CD8-positive, alpha-beta memory T cell (primary cell): ENCODE data around the gene OFD1. TPM values are rescaled to one million over a fixed set of nuclear protein-coding genes. Genes with fewer than 3 reads are reported as not detected.

Experiments used
- CTCF ChIA-PET: fragments of 350-600 bp; sonication (Branson Sonifier 250); formaldehyde crosslinking; loops from one replicate; lab custom pipeline; 2021; ENCODE audit warnings: antibody characterized with exemption; lab: Charles Lee
- POLR2A ChIA-PET: fragments of 350-600 bp; sonication (Branson Sonifier 250); formaldehyde crosslinking; loops from one replicate; lab custom pipeline; 2021; ENCODE audit warnings: antibody characterized with exemption; lab: Charles Lee
- DNase-seq, 5 donors: peaks; one replicate each; pipeline versions ENCODE4 v3.0.0 to v3.0.0-alpha.2; 2020 to 2022; ENCODE audit warnings: mixed read lengths in 1 of 5
- H3K27ac ChIP-seq: one replicate; pipeline ENCODE4 v1.7.0; 2013; ENCODE audit warnings: low read depth, mild to moderate bottlenecking, low read length, moderate library complexity
- H3K27me3 ChIP-seq: 2 replicates; pipeline ENCODE4 v1.7.0; 2013; ENCODE audit warnings: low read length, mild to moderate bottlenecking; ENCODE audit not compliant: insufficient read depth, poor library complexity, severe bottlenecking
- H3K36me3 ChIP-seq: 2 replicates; pipeline ENCODE4 v1.7.0; 2013; ENCODE audit warnings: mild to moderate bottlenecking, low read length, moderate library complexity; ENCODE audit not compliant: insufficient read depth
- H3K4me1 ChIP-seq: 2 replicates; pipeline ENCODE4 v1.7.0; 2013; ENCODE audit warnings: mild to moderate bottlenecking, low read length, moderate library complexity; ENCODE audit not compliant: insufficient read depth
- H3K4me3 ChIP-seq: 2 replicates; pipeline ENCODE4 v1.7.0; 2013; ENCODE audit warnings: mild to moderate bottlenecking, low read length
- H3K9me3 ChIP-seq: 2 replicates; pipeline ENCODE4 v1.7.0; 2013; ENCODE audit warnings: mild to moderate bottlenecking, low read length
- H3K27ac Mint-ChIP-seq, 8 donors: one replicate each; pipeline ENCODE4 v1.8.0; 2020 to 2021; ENCODE audit warnings: mixed read lengths in 8 of 8, mild to moderate bottlenecking in 6 of 8, inconsistent platforms in 3 of 8, moderate library complexity in 3 of 8
- H3K27me3 Mint-ChIP-seq, 2 donors: one replicate each; pipeline ENCODE4 v1.8.0; 2020 to 2021; ENCODE audit warnings: mixed read lengths in 2 of 2, mild to moderate bottlenecking in 1 of 2, moderate library complexity in 1 of 2
- H3K36me3 Mint-ChIP-seq, 3 donors: one replicate each; pipeline ENCODE4 v1.8.0; 2020 to 2021; ENCODE audit warnings: mixed read lengths in 3 of 3, inconsistent platforms in 1 of 3, mild to moderate bottlenecking in 1 of 3
- H3K4me1 Mint-ChIP-seq, 3 donors: one replicate each; pipeline ENCODE4 v1.8.0; 2020 to 2021; ENCODE audit warnings: mixed read lengths in 3 of 3, inconsistent platforms in 1 of 3, mild to moderate bottlenecking in 1 of 3
- H3K4me3 Mint-ChIP-seq, 7 donors: one replicate each; pipeline ENCODE4 v1.8.0; 2020 to 2021; ENCODE audit warnings: mixed read lengths in 7 of 7, mild to moderate bottlenecking in 6 of 7, moderate library complexity in 4 of 7, inconsistent platforms in 2 of 7
- H3K9me3 Mint-ChIP-seq, 5 donors: one replicate each; pipeline ENCODE4 v1.8.0; 2020 to 2022; ENCODE audit warnings: mixed read lengths in 5 of 5, mild to moderate bottlenecking in 3 of 5, moderate library complexity in 2 of 5, inconsistent platforms in 1 of 5
- polyA plus RNA-seq: library from polyadenylated mRNA; unstranded; fragments of 300-500 nt; fragmentation: Illumina TruSeq; gene quantifications from one replicate; pipeline ENCODE4 v1.2.3, GENCODE V29; 2021
- total RNA-seq, 2 experiments: library from RNA; stranded (reverse); gene quantifications; one replicate each; pipeline ENCODE4 v1.2.3, GENCODE V29; 2021

OFD1 gene
- total and polyA plus RNA-seq, 3 experiments from 2014 or later: 29.1 to 46.3 (median 30.4) TPM

GRCh38 chrX:13778916-13779315 is 44.4 kb downstream of the OFD1 start:
- Histone ChIP-seq H3K36me3 (no peaks in the 10 kb centered on the region), H3K27me3 (no peaks in the 10 kb centered on the region), H3K4me1 (no peaks in the 10 kb centered on the region), H3K27ac (no peak overlapping the region), H3K9me3 (no peaks in the 10 kb centered on the region), H3K4me3 (no peak overlapping the region)
- H3K27me3 Mint-ChIP-seq: no peaks in the 10 kb centered on the region
- CTCF ChIA-PET: no interaction called here
- no peaks in the 10 kb centered on the region for H3K4me1 Mint-ChIP-seq
- H3K36me3 Mint-ChIP-seq: peaks cover 0 to 34% (median 9%) of the 10 kb centered on the region in 3 donors
- H3K9me3 Mint-ChIP-seq: no peaks in the 10 kb centered on the region
- DNase-seq: no peak
- POLR2A ChIA-PET: interaction anchor here (0.7 kb wide), 1 partner anchor 60 kb away, joined by 6 read pairs; no protein-coding TSS in a partner anchor
- H3K4me3 Mint-ChIP-seq: no peak overlapping the region
- H3K27ac Mint-ChIP-seq: peak overlapping the region in 3 of 8 donors; percentile 26 to 84 (median 33)

DNA sequence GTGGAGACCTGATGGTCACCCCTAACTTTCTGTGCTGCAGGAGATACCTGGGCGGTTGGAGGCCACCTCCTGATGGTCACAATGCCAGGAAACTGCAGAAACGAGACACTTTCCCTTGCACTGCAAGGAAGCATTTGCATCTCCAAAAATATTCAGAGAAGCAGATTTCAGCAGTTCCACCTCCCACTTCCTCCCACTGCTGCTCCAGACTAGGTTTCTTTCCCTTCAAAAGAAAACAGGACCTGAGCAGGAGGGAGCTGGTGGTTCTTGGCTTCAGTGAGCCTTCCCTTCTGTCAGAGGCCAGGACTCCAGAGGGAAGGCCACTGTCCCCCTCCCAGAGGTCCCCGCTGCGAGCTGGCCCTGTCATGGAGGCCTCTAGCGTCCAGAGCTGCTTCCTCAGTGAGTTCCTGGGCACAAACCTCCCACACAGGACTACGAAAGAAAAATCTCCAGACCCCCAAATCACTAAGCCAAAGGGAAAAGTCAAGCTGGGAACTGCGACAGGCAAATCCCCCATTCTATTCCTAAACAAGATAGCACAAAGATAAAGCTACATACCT is 46.4 kb downstream of the OFD1 start:
- Mint-ChIP-seq H3K36me3 (peaks cover 0 to 15% (median 1%) of the 10 kb centered on the region in 3 donors), H3K4me1 (no peaks in the 10 kb centered on the region), H3K9me3 (no peaks in the 10 kb centered on the region), H3K27ac (peak overlapping the region in 4 of 8 donors; percentile 39 to 64 (median 45)), H3K4me3 (no peak overlapping the region), H3K27me3 (no peaks in the 10 kb centered on the region)
- Histone ChIP-seq H3K27ac (no peak overlapping the region), H3K36me3 (no peaks in the 10 kb centered on the region), H3K9me3 (no peaks in the 10 kb centered on the region), H3K27me3 (no peaks in the 10 kb centered on the region), H3K4me1 (no peaks in the 10 kb centered on the region), H3K4me3 (no peak overlapping the region)
- no peak for DNase-seq
- CTCF ChIA-PET: no interaction called here
- POLR2A ChIA-PET: no interaction called here

GRCh38 chrX:13786048-13786447 is 51.5 kb downstream of the OFD1 start:
- ChIA-PET POLR2A (no interaction called here), CTCF (no interaction called here)
- no peaks in the 10 kb centered on the region for H3K4me1 Mint-ChIP-seq
- no peaks in the 10 kb centered on the region for H3K36me3 Mint-ChIP-seq
- Histone ChIP-seq H3K27me3 (no peaks in the 10 kb centered on the region), H3K4me1 (no peaks in the 10 kb centered on the region), H3K9me3 (no peaks in the 10 kb centered on the region), H3K27ac (no peak overlapping the region), H3K36me3 (no peaks in the 10 kb centered on the region), H3K4me3 (no peak overlapping the region)
- H3K27ac Mint-ChIP-seq: no peak overlapping the region
- H3K9me3 Mint-ChIP-seq: no peaks in the 10 kb centered on the region
- H3K27me3 Mint-ChIP-seq: peaks cover 0 to 4% of the 10 kb centered on the region in 2 donors
- DNase-seq: no peak
- H3K4me3 Mint-ChIP-seq: no peak overlapping the region

GRCh38 chrX:13790206-13791131 is 55.9 kb downstream of the OFD1 start:
- CTCF ChIA-PET: no interaction called here
- H3K27ac ChIP-seq: no peak overlapping the region
- H3K36me3 Mint-ChIP-seq: no peaks in the 10 kb centered on the region
- H3K9me3 ChIP-seq: no peaks in the 10 kb centered on the region
- no peaks in the 10 kb centered on the region for H3K36me3 ChIP-seq
- POLR2A ChIA-PET: no interaction called here
- no peak overlapping the region for H3K4me3 ChIP-seq
- no peaks in the 10 kb centered on the region for H3K9me3 Mint-ChIP-seq
- H3K27me3 Mint-ChIP-seq: peaks cover 7 to 14% of the 10 kb centered on the region in 2 donors
- DNase-seq: no peak
- no peaks in the 10 kb centered on the region for H3K4me1 Mint-ChIP-seq
- no peaks in the 10 kb centered on the region for H3K27me3 ChIP-seq
- no peak overlapping the region for H3K27ac Mint-ChIP-seq
- H3K4me1 ChIP-seq: no peaks in the 10 kb centered on the region
- H3K4me3 Mint-ChIP-seq: no peak overlapping the region

DNA sequence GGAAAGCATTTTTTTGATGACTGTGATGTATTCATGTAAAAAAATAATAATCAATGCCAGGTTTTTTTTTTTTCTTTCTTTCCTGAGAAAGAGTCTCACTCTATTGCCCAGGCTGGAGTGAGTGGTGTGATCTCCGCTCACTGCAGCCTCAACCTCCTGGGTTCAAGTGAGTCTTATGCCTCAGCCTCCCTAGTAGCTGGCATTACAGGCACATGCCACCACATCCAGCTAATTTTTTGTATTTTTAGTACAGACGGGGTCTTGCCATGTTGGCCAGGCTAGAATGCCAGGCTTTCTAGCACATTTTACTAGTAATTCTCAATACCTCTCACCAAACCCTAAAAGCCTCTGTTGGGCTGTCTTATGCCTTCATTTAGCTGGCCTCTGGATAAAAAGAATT is 56.6 kb downstream of the OFD1 start:
- CTCF ChIA-PET: no interaction called here
- Mint-ChIP-seq H3K4me3 (no peak overlapping the region), H3K27ac (no peak overlapping the region), H3K27me3 (peaks cover 7 to 14% of the 10 kb centered on the region in 2 donors), H3K36me3 (no peaks in the 10 kb centered on the region), H3K4me1 (no peaks in the 10 kb centered on the region), H3K9me3 (no peaks in the 10 kb centered on the region)
- no peaks in the 10 kb centered on the region for H3K27me3 ChIP-seq
- H3K27ac ChIP-seq: no peak overlapping the region
- no peaks in the 10 kb centered on the region for H3K9me3 ChIP-seq
- no peaks in the 10 kb centered on the region for H3K36me3 ChIP-seq
- DNase-seq: no peak
- H3K4me1 ChIP-seq: no peaks in the 10 kb centered on the region
- H3K4me3 ChIP-seq: no peak overlapping the region
- POLR2A ChIA-PET: no interaction called here

DNA sequence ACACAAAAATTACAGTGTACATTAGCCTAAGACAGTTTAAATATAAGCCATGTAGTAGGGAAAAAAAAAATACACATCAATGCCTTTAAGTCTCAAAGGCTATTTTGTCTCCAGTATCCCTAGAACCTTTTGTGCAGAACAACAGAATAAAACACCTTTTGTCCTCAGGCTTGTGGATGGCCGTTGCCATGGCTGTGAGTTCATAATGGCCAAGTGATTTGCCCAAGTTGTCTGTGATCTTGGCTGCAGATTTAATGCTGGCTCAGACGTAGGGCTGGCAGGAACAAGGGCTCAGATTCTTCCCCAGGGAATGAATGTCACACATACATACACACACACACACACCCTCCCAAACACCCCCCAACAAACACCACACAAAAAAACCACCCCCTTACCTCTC is 57.0 kb downstream of the OFD1 start:
- H3K36me3 ChIP-seq: no peaks in the 10 kb centered on the region
- ChIA-PET CTCF (no interaction called here), POLR2A (no interaction called here)
- H3K4me1 ChIP-seq: no peaks in the 10 kb centered on the region
- H3K9me3 ChIP-seq: no peaks in the 10 kb centered on the region
- no peaks in the 10 kb centered on the region for H3K9me3 Mint-ChIP-seq
- H3K27me3 Mint-ChIP-seq: peaks cover 7 to 16% of the 10 kb centered on the region in 2 donors
- H3K36me3 Mint-ChIP-seq: no peaks in the 10 kb centered on the region
- DNase-seq: no peak
- no peak overlapping the region for H3K4me3 Mint-ChIP-seq
- H3K27ac Mint-ChIP-seq: no peak overlapping the region
- no peaks in the 10 kb centered on the region for H3K4me1 Mint-ChIP-seq
- no peak overlapping the region for H3K4me3 ChIP-seq
- no peaks in the 10 kb centered on the region for H3K27me3 ChIP-seq
- H3K27ac ChIP-seq: no peak overlapping the region

- H3K36me3 Mint-ChIP-seq: peaks cover 0 to 3% (median 1%) of the 10 kb centered on the region in 3 donors
- no peak overlapping the region for H3K4me3 Mint-ChIP-seq
- no peaks in the 10 kb centered on the region for H3K4me1 Mint-ChIP-seq
- Histone ChIP-seq H3K4me1 (no peaks in the 10 kb centered on the region), H3K9me3 (no peaks in the 10 kb centered on the region), H3K27me3 (no peaks in the 10 kb centered on the region), H3K27ac (no peak overlapping the region), H3K36me3 (no peaks in the 10 kb centered on the region), H3K4me3 (no peak overlapping the region)
- DNase-seq: no peak
- peaks cover 15% of the 10 kb centered on the region in 2 donors for H3K27me3 Mint-ChIP-seq
- no peaks in the 10 kb centered on the region for H3K9me3 Mint-ChIP-seq
- POLR2A ChIA-PET: no interaction called here
- H3K27ac Mint-ChIP-seq: no peak overlapping the region
- CTCF ChIA-PET: no interaction called here
Measured at GRCh38 chrX:13793897-13794296, 59.3 kb downstream of the OFD1 start.

DNA sequence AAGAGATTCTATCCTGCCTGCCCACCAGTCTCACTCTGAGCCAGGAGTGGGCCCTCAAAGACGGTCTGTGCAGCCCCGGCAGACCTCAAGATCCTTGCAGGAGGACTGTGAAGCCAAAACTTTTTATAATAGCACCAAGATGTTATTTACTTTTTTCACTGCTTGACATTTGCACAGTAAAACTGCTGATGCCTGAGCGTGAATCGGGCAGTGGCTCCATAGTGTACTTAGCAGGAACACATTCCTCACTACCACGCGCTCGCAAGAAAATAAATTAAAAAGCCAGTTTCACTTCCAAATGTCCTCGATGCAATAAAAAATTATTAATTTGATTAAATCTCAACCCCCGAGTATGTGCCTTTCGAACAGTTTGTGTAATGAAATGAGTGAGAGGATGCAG is 59.9 kb downstream of the OFD1 start:
- H3K36me3 ChIP-seq: no peaks in the 10 kb centered on the region
- no peaks in the 10 kb centered on the region for H3K27me3 ChIP-seq
- no peak overlapping the region for H3K4me3 ChIP-seq
- ChIA-PET POLR2A (no interaction called here), CTCF (no interaction called here)
- Mint-ChIP-seq H3K36me3 (peaks cover 0 to 3% (median 1%) of the 10 kb centered on the region in 3 donors), H3K4me1 (no peaks in the 10 kb centered on the region), H3K4me3 (no peak overlapping the region), H3K27ac (peak overlapping the region in 1 of 8 donors; percentile 2), H3K27me3 (peaks cover 15% of the 10 kb centered on the region in 2 donors), H3K9me3 (no peaks in the 10 kb centered on the region)
- no peaks in the 10 kb centered on the region for H3K4me1 ChIP-seq
- DNase-seq: no peak
- no peaks in the 10 kb centered on the region for H3K9me3 ChIP-seq
- no peak overlapping the region for H3K27ac ChIP-seq
